Nephron (organoid): ENCODE data around the gene EIF4ENIF1.

Source experiments
- H3K27ac Mint-ChIP-seq, 3 experiments: 2 replicates each; pipeline ENCODE4 v1.8.0; 2020; ENCODE audit warnings: mixed read lengths in 3 of 3, mild to moderate bottlenecking in 2 of 3, moderate library complexity in 1 of 3
- H3K27me3 Mint-ChIP-seq: 2 replicates; pipeline ENCODE4 v1.8.0; 2021; ENCODE audit warnings: low read depth, mild to moderate bottlenecking, moderate library complexity, mixed read lengths
- H3K36me3 Mint-ChIP-seq: 2 replicates; pipeline ENCODE4 v1.8.0; 2020; ENCODE audit warnings: low read depth, mixed read lengths
- H3K4me1 Mint-ChIP-seq: 2 replicates; pipeline ENCODE4 v1.8.0; 2020; ENCODE audit warnings: mixed read lengths
- H3K4me3 Mint-ChIP-seq, 3 experiments: 2 replicates each; pipeline ENCODE4 v1.8.0; 2020; ENCODE audit warnings: mild to moderate bottlenecking in 3 of 3, mixed read lengths in 3 of 3, moderate library complexity in 2 of 3
- H3K9me3 Mint-ChIP-seq: 2 replicates; pipeline ENCODE4 v1.8.0; 2020; ENCODE audit warnings: mixed read lengths
- TF ChIP-seq, protein P1 (sequence below), 3 experiments: fragments of 200-600 bp; sonication (generic); IDR thresholded peaks; one replicate each; pipeline ENCODE4 v1.5.0; 2021; ENCODE audit warnings: antibody characterized with exemption in 3 of 3; ENCODE audit not compliant: unreplicated experiment in 3 of 3

Gene EIF4ENIF1, protein sequence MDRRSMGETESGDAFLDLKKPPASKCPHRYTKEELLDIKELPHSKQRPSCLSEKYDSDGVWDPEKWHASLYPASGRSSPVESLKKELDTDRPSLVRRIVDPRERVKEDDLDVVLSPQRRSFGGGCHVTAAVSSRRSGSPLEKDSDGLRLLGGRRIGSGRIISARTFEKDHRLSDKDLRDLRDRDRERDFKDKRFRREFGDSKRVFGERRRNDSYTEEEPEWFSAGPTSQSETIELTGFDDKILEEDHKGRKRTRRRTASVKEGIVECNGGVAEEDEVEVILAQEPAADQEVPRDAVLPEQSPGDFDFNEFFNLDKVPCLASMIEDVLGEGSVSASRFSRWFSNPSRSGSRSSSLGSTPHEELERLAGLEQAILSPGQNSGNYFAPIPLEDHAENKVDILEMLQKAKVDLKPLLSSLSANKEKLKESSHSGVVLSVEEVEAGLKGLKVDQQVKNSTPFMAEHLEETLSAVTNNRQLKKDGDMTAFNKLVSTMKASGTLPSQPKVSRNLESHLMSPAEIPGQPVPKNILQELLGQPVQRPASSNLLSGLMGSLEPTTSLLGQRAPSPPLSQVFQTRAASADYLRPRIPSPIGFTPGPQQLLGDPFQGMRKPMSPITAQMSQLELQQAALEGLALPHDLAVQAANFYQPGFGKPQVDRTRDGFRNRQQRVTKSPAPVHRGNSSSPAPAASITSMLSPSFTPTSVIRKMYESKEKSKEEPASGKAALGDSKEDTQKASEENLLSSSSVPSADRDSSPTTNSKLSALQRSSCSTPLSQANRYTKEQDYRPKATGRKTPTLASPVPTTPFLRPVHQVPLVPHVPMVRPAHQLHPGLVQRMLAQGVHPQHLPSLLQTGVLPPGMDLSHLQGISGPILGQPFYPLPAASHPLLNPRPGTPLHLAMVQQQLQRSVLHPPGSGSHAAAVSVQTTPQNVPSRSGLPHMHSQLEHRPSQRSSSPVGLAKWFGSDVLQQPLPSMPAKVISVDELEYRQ

DNA sequence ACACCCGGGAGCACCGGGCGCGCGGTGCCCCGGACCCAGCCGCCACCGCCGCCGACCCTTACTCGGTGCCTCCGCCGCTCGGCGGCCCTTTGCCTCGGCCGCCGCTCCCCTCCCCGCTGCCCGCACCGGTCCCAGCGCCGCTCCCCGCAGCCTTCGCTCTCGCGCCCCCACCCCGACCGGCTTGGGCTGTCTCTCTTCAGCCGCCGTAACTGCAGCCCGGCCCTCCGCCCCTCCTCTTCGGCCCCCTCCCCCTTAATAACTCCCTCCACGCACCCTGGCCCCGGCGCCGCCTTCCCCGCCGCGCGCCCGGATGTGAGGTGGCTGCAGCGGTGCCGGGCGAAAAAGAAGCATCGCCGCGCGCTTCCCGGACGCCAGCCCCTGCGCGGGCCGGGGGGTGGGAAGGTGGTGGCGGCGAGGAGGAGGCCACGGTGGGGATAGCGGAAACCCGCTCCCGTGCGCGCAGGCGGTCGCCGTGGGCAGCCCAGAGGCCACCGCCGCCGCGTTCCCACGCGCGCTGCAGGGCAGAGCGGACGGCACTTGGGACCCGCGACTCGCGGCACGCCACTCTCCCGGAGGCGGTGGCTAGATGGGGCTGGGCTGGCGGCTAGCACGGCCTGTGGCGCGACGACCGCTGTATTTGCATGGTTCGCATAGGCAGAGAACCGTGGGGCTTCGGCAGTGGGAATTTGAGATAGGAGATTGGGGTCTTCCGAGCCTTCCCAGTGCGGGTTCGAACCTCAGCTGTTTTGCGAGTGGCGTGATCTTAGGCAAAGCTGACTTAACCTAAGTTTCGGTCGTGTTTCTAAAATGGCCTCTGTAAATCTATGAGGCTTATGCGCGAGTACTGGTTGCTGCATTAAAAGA lies at the start of gene EIF4ENIF1:
Gene EIF4ENIF1, minus strand, starts transcription at position 211 of the 864 bp plus-strand sequence. CDS start 1,124 bp downstream, outside the sequence.
- TF ChIP-seq, protein P1, sequence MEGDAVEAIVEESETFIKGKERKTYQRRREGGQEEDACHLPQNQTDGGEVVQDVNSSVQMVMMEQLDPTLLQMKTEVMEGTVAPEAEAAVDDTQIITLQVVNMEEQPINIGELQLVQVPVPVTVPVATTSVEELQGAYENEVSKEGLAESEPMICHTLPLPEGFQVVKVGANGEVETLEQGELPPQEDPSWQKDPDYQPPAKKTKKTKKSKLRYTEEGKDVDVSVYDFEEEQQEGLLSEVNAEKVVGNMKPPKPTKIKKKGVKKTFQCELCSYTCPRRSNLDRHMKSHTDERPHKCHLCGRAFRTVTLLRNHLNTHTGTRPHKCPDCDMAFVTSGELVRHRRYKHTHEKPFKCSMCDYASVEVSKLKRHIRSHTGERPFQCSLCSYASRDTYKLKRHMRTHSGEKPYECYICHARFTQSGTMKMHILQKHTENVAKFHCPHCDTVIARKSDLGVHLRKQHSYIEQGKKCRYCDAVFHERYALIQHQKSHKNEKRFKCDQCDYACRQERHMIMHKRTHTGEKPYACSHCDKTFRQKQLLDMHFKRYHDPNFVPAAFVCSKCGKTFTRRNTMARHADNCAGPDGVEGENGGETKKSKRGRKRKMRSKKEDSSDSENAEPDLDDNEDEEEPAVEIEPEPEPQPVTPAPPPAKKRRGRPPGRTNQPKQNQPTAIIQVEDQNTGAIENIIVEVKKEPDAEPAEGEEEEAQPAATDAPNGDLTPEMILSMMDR (IDR thresholded peaks at IDR 0.05; ENCODE audit: unreplicated experiment in 3 of 3), result no peak
- Mint-ChIP-seq H3K27ac (peak within 1 kb of the TSS; percentile 98 to 100 (median 99)), H3K27me3 (no peaks in the 10 kb centered on the region), H3K4me1 (peaks cover 23% of the 10 kb centered on the region), H3K9me3 (no peaks in the 10 kb centered on the region), H3K4me3 (peak within 1 kb of the TSS; percentile 96 to 99 (median 98)), H3K36me3 (peaks cover 20% of the 10 kb centered on the region)

DNA sequence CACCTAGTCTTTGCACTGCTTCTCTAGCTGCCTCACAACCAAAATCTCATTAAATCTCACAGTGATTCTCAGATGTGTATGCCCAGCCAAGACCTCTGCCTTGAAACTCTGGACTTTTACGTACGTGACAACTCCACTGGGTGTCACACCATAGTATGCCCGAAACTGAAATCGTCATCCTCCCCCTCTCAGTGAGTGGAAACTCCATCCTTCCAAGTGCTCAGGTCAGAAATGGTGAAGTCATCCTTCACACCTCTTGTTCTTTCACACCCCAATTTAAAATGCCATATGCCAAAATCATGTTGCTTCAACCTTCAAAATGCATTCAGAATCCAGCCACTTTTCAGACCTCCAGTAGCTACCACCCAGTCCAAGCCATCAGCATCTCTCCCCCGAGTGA lies 49.2 kb upstream of the EIF4ENIF1 start:
- Mint-ChIP-seq H3K27ac (no peak overlapping the region), H3K27me3 (no peaks in the 10 kb centered on the region), H3K9me3 (no peaks in the 10 kb centered on the region), H3K4me3 (no peak overlapping the region), H3K36me3 (peaks cover 12% of the 10 kb centered on the region), H3K4me1 (peaks cover 7% of the 10 kb centered on the region)
- TF ChIP-seq, protein P1 (IDR thresholded peaks at IDR 0.05; ENCODE audit: unreplicated experiment in 3 of 3), result no peak

DNA sequence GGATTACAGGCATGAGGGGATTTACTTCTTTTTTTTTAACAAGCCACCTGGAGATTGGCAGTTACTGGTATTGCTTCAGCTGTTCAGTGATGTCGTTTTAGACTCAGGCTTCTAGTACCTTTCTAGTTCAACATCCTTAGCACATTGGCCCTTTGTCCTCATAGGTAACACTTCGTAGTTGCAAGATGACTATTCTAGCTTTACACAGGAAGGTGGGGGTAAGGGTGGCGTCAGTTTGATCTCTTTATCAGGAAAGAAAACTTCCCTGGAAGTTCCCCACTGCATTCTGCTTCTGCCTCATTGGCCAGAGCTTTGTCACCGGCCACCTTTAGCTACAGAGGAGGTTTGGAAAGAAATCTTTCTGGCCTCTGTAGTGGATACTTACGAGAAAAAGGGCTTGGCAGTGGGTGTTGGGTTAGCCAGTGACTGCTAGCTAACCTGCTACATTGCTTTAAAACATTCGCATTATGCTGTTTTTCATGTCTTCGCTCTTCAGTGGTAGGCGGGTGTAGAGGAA lies 47.4 kb upstream of the EIF4ENIF1 start:
- H3K27ac Mint-ChIP-seq, result peak overlapping the region in 2 of 3 experiments; percentile 6 to 71
- no peaks in the 10 kb centered on the region for H3K9me3 Mint-ChIP-seq
- peaks cover 12% of the 10 kb centered on the region for H3K36me3 Mint-ChIP-seq
- no peaks in the 10 kb centered on the region for H3K27me3 Mint-ChIP-seq
- no peak overlapping the region for H3K4me3 Mint-ChIP-seq
- peaks cover 20% of the 10 kb centered on the region for H3K4me1 Mint-ChIP-seq
- TF ChIP-seq, protein P1 (IDR thresholded peaks at IDR 0.05; ENCODE audit: unreplicated experiment in 3 of 3), result no peak

DNA sequence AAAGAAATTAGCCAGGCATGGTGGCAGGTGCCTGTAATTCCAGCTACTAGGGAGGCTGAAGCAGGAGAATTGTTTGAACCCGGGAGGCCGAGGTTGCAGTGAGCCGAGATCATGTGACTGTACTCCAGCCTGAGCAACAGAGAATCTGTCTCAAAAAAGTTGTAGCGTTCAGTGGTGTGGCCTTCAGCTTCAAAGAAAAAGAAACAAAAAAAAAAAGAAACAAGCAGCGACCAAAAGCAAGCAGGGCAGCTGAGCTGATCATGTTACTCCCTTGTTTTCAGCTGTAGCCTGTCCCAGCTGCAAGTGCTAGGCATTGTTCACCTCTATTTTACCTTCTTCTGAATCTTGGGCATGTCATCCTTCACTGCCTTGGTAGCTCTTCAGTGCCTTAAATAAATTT lies 43.7 kb upstream of the EIF4ENIF1 start:
- no peaks in the 10 kb centered on the region for H3K9me3 Mint-ChIP-seq
- peaks cover 8% of the 10 kb centered on the region for H3K36me3 Mint-ChIP-seq
- H3K4me3 Mint-ChIP-seq, result no peak overlapping the region
- H3K27ac Mint-ChIP-seq, result peak overlapping the region; percentile 24 to 94 (median 86)
- TF ChIP-seq, protein P1 (IDR thresholded peaks at IDR 0.05; ENCODE audit: unreplicated experiment in 3 of 3), result no peak
- H3K4me1 Mint-ChIP-seq, result peaks cover 37% of the 10 kb centered on the region
- no peaks in the 10 kb centered on the region for H3K27me3 Mint-ChIP-seq

DNA sequence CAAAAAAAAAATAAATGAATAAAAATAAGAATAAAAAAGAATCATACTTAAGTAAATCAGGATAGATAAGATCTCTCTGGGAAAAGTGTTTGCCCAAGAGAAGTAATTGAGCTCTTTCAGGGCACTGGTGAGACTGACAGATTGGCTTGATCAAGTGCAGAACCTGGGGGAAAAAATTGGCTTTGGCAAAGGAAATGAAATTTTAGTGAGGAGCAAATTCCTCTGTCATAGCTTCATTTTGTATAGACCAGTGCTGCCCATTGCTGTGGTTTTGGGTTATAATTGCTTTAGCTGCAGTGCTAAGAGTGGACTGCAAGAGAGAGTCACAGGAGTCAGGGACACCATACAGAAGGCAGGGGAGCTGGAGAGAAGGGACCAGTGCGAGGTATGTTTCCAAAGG lies 42.4 kb upstream of the EIF4ENIF1 start:
- peaks cover 10% of the 10 kb centered on the region for H3K36me3 Mint-ChIP-seq
- peak overlapping the region in 1 of 3 experiments; percentile 19 for H3K4me3 Mint-ChIP-seq
- H3K27ac Mint-ChIP-seq, result peak overlapping the region; percentile 86 to 94 (median 92)

More for the DNA sequence above, 42.4 kb upstream of the EIF4ENIF1 start:
- no peaks in the 10 kb centered on the region for H3K27me3 Mint-ChIP-seq
- peaks cover 37% of the 10 kb centered on the region for H3K4me1 Mint-ChIP-seq
- H3K9me3 Mint-ChIP-seq, result no peaks in the 10 kb centered on the region
- TF ChIP-seq, protein P1 (IDR thresholded peaks at IDR 0.05; ENCODE audit: unreplicated experiment in 3 of 3), result no peak
